ENCODE measurements around the gene MFNG.

Gene MFNG

GRCh38 chr22:37511395-37512104 is 25.4 kb upstream of the MFNG start:
- no peak for DNase-seq (ENCODE audit: low spot score)

GRCh38 chr22:37510091-37510490 is 23.9 kb upstream of the MFNG start:
- DNase-seq (ENCODE audit: low spot score) = no peak

DNA sequence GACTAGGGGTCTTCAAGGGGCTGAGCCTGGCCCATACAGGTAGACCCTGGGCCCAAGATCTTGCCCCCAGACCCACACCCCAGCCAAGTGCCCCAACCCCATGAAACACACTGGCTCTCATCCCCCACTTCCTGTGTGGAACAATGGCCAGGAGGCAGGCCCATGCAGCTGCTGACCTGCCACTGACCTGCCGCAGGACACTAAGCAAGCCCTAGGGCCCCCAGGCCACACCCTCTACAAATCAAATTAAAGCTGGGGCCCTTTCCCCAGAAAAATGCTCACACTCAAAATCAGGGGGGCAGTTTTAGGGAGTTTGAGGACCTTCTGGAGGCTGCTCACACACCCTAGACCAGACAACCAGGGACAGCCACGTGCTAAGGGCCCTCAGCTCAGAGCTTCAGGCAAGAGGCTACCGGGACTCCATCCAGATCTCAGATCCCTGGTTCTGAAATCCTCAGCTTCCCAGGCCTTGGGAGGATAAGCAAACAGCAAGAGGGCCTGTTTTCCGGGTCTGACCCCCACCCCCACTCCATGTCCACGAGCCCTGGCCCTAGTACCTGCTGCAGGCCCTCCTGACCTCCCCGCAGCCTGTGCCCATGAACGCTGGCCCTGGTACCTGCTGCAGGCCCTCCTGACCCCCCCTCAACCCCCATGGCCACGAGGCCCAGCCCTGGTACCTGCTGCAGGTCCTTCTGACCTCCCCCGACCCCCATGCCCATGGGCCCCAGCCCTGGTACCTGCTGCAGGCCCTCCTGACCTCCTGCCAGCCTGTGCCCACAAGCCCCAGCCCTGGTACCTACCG is 23.1 kb upstream of the MFNG start:
- no peak for DNase-seq (ENCODE audit: low spot score)

DNA sequence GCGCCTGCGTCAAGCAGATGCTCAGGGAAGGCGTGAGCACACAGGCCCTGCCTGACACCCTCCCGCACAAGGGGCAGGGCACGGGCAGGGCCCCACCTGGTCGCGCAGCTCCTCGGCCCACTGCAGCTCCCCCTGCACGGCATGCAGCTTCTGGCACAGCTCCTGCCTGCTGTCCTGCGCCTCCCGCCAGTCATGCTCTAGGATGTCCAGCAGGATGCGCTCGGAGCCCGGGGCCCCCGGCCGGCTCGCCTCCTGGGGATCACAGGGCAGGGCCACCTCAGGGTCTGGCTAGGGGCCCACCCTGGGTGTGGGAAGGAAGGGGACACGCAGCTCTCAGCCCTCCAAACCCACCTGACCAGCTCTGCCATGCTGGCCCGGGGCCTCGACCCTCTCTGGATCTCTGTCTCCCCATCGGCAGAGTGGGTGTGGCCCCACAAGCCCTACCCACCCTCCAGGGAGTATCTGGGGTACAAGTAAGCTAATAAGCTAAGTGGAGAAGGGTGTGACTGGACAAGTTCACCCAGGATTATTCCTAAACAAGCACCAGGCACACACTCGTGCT is 22.3 kb upstream of the MFNG start:
- no peak for DNase-seq (ENCODE audit: low spot score)

- DNase-seq (ENCODE audit: low spot score) = no peak
Measured at GRCh38 chr22:37507731-37508130, 21.5 kb upstream of the MFNG start.

GRCh38 chr22:37505989-37506388 is 19.8 kb upstream of the MFNG start:
- DNase-seq (ENCODE audit: low spot score) = no peak

DNA sequence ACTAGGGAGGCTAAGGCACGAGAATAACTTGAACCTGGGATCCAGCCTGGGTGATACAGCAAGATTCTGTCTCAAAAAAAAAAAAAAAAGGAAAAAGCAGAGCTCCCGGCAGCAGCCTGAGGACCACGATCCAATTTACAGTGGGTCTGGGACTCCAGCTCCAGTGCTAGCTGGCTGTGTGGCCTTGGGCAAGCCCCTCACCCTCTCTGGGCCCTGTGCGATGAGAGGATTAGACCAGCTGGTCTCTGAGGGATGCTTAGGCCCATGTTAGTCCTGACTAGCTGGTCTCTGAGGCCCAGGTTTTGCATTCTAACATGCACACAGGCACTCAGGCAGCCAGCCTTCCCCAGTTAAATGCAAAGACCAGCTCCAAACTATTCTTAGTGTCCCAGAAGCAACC is 19.4 kb upstream of the MFNG start:
- no peak for DNase-seq (ENCODE audit: low spot score)

DNA sequence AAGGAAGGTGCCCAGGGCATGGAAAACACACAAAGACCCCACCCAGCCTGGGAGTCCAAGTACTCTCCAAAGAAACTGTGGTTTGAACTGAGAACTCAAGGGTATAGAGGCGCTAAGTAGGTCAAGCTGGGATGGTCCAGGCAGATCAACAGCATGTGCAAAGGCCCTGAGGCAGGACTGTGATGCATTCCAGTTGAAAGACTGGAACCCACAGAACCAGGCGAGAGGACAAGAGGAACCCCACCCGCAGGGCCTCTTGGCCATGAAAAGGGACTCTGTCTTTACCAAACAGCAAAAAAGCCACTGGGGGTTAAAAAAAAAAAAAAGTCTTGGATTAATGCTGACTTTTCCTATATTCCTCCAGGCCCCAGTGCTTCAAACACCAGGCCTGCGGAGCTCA is 18.8 kb upstream of the MFNG start:
- no peak for DNase-seq (ENCODE audit: low spot score)

- DNase-seq (ENCODE audit: low spot score) = no peak
Measured at GRCh38 chr22:37503850-37504249, 17.7 kb upstream of the MFNG start.

- DNase-seq (ENCODE audit: low spot score) = no peak
Measured at GRCh38 chr22:37503183-37503683, 17.0 kb upstream of the MFNG start.

DNA sequence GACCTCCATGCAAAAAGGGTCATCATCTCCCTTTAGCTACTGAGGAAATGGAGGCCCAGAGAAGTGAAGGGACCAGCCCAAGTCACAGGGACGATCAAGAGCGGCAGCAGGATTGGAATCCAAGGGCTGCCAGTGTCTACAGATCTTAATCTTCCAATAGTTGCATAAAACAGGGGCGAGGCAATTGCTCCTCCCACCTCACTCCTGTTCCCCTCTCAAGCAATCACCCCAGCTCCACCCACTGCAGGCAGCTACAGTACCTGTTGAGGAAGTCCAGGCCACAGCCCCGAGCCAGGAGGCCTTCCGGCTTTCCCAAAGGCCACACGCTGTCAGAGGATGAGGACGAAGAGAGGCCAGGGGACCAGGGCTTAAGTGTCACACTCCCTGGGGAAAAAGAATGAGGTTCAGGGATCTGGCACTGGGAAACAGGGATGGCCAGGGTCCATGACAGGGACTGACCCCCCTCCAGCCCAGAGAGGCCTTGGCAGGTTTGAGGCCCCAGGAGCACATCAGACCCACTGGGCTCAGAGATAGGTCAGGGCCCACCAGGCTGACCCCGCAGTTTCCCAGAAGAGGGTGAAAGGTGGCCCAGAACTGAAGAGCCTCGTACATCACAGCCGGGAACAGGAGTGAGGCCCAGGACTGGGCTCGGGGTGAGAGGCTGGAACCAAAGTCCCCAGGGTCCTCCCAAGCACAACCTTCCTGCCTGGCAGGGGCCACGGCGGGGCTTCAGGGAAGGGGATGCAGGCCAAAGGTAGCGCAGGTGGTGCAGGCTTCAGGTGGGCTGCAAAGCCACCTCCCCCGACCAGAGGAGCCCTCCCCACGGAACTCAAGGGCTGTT is 16.4 kb upstream of the MFNG start:
- DNase-seq (ENCODE audit: low spot score) = no peak

DNA sequence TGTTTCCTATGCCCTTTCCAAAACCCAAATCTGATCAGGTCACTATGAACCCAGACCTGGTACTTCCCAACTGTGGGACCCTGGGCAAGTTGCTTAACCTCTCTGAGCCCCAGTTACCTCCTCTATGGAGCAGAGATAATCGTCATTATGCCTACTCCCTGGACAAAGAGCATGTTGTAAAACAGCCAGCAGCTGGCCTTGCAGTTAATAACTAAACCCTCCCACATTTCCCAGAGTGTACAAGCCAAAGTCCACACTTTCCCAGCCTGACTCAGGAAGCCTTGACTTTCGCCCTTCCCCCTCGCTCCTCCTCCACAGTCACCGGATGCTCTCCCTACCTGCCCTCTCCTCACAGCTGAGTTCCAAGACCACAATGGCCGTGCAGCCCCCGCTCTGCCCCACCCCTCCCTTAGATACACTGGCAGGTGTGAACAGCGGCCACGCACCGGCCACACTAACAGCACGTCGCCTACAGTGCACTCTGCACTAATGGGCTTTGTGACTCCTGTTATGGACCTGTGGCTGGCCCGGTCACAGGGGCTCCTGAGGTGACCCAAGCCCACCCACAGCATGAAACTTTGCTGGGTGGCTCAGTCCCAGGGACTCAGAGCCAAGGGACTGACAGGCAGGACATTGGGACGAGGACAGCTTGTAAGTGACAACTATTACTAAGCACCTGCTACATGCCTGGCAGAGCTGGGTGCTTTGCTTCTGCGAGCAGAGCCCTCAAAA is 15.6 kb upstream of the MFNG start:
- no peak for DNase-seq (ENCODE audit: low spot score)

DNA sequence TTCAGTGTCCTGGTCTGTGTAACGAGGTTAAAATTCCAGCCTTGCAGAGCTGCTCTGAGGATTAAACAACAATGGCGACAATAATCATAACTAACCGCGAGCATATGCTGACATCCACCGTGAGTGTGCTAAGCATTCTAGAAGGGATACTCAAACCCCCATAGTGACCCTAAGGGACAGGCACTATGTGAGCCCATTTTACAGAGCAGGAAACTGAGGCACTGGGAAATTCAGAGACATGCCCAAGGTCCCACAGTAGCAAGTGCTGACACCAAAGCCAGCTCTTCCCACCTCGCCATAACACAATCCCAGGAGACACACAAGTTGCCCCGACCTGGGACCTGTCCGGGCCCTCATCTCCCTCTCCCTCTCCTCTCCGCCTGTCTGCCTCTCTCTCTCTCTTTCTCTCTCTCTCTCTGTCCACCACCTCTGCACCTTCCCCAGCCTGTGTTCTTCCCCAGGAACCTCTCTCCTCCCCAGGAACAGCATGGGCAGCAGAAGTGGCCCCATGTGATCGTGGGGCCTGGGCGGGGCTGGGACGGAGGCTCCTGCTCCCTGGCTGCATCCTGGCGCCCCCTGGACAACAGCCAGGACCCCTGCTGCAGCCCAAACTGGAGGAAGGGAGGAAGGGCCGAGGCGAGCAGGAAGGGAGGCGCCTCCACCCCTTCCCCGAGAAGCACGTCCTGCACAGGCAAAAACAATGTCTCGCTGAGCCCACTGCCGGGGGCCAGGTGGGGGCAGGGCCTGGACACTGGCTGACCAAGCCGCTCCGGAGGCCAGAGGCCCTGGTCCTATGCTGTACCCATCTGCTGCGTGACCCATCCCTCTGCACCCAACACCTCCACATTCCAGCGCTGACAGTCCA is 14.8 kb upstream of the MFNG start:
- no peak for DNase-seq (ENCODE audit: low spot score)

DNA sequence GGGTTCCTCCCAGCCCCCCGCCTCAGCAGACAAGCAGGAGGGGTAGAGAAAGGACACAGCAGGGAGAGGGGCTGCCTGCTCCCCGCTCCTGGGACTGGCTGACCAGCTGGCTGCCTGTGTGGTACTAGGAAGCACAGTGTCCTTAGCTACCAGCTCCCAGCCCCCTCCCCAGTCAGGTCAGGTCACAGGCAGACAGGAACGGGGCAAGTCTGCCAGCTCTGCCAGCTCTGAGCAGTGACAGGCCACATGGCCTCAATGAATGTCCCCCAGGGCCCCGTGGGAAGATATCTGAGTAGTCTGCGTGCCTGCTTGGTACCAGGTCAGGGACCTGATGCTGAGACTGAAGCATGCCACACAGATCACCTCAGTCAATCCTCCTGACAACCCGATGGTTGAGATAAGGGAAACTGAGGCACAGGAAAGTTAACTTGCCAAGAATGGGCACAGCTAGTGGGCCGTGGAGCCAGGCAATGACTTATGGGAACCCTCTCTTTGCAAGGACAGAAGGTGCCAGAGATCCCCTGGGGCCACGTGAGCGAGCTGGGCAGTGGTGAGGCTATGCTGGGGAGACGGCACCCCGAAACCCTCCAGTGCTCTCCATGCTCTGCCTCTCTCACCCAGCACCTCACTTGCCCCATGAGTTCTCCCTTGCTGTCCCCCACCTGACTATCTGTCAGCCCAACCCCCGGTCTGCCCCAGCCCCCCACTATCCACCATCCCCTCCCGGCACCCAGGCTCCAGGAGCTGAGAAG is 13.8 kb upstream of the MFNG start:
- no peak for DNase-seq (ENCODE audit: low spot score)

GRCh38 chr22:37499027-37499707 is 13.0 kb upstream of the MFNG start:
- DNase-seq (ENCODE audit: low spot score) = no peak

- DNase-seq (ENCODE audit: low spot score) = no peak
Measured at GRCh38 chr22:37498289-37498909, 12.2 kb upstream of the MFNG start.

DNA sequence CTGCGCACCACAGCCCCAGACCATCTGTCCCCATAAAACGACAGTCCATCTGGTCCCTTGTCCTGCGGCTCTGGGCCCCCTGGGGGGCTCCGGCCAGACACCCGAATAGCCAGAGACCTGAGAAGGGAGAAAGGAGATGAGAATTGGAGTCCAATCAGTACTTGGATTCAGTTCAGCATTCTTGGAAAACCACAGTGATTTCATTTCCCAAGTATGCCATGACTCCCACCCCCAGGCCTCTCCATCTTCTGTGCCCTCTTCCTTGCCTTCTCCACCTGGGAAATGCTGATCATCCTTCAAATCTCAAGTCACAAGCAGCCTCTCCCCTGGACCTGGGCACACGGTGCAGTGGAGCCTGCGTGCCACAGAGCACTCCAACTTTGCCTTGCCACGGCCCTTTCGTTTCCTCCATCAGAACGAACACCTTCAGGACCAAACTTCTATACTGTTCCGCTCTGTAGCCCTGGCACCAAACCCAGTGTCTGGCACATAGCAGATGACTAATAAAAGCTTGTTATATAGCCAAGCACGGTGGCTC is 10.9 kb upstream of the MFNG start:
- DNase-seq (ENCODE audit: low spot score) = no peak

GRCh38 chr22:37496651-37497050 is 10.5 kb upstream of the MFNG start:
- DNase-seq (ENCODE audit: low spot score) = no peak
